Endometrium (tissue), 2 donors: ENCODE results near the gene GABRG3.

Experiments
- FAIRE-seq: peaks from 2 replicates; lab custom pipeline; 2012; peaks lifted over from hg19 to GRCh38; lab: Jason Lieb, UNC
- donor health status: control.
- donor health status: control.

Gene GABRG3

GRCh38 chr15:27512281-27513001, 541.5 kb downstream of the GABRG3 start:
- FAIRE-seq = no peak

GRCh38 chr15:27514526-27514925, 543.5 kb downstream of the GABRG3 start:
- FAIRE-seq = no peak

- no peak for FAIRE-seq
Observed at GRCh38 chr15:27527490-27528067, 556.6 kb downstream of the GABRG3 start.

GRCh38 chr15:27529399-27529798, 558.4 kb downstream of the GABRG3 start:
- FAIRE-seq = no peak

GRCh38 chr15:27530994-27531393, 560.0 kb downstream of the GABRG3 start:
- FAIRE-seq = no peak

GRCh38 chr15:27532358-27532757, 561.4 kb downstream of the GABRG3 start:
- FAIRE-seq = no peak

- no peak for FAIRE-seq
Observed at GRCh38 chr15:27535445-27536129, 564.6 kb downstream of the GABRG3 start.

GRCh38 chr15:27538325-27538724, 567.3 kb downstream of the GABRG3 start:
- FAIRE-seq = no peak

- FAIRE-seq = no peak
Observed at GRCh38 chr15:27541581-27541980, 570.6 kb downstream of the GABRG3 start.

- no peak for FAIRE-seq
Observed at GRCh38 chr15:27545494-27546255, 574.7 kb downstream of the GABRG3 start.

GRCh38 chr15:27549746-27550145, 578.8 kb downstream of the GABRG3 start:
- FAIRE-seq = no peak

GRCh38 chr15:27550635-27551034, 579.7 kb downstream of the GABRG3 start:
- FAIRE-seq = no peak

- FAIRE-seq = no peak
Observed at GRCh38 chr15:27561816-27562215, 590.8 kb downstream of the GABRG3 start.

GRCh38 chr15:27563765-27564370, 592.9 kb downstream of the GABRG3 start:
- no peak for FAIRE-seq

GRCh38 chr15:27564656-27565055, 593.7 kb downstream of the GABRG3 start:
- no peak for FAIRE-seq

GRCh38 chr15:27570746-27571145, 599.8 kb downstream of the GABRG3 start:
- no peak for FAIRE-seq

- no peak for FAIRE-seq
Observed at GRCh38 chr15:27573805-27574485, 603.0 kb downstream of the GABRG3 start.

GRCh38 chr15:27574541-27575054, 603.6 kb downstream of the GABRG3 start:
- no peak for FAIRE-seq

GRCh38 chr15:27575521-27575920, 604.5 kb downstream of the GABRG3 start:
- no peak for FAIRE-seq

GRCh38 chr15:27576576-27576975, 605.6 kb downstream of the GABRG3 start:
- no peak for FAIRE-seq

GRCh38 chr15:27579738-27580137, 608.8 kb downstream of the GABRG3 start:
- FAIRE-seq = no peak
